Measurements from ENCODE around the gene EMILIN2. TPM values are rescaled to one million over a fixed set of nuclear protein-coding genes. Genes with fewer than 3 reads are reported as not detected.
A peak's percentile ranks its signal among the peaks of the same experiment; 100 is the strongest.

The EMILIN2 gene
- total and polyA plus RNA-seq, 9 of the 15 experiments (the other 6 are each of a cell fraction or from before 2014, with no cell fraction given): 0.01 to 0.40 (median 0.19) TPM

DNA sequence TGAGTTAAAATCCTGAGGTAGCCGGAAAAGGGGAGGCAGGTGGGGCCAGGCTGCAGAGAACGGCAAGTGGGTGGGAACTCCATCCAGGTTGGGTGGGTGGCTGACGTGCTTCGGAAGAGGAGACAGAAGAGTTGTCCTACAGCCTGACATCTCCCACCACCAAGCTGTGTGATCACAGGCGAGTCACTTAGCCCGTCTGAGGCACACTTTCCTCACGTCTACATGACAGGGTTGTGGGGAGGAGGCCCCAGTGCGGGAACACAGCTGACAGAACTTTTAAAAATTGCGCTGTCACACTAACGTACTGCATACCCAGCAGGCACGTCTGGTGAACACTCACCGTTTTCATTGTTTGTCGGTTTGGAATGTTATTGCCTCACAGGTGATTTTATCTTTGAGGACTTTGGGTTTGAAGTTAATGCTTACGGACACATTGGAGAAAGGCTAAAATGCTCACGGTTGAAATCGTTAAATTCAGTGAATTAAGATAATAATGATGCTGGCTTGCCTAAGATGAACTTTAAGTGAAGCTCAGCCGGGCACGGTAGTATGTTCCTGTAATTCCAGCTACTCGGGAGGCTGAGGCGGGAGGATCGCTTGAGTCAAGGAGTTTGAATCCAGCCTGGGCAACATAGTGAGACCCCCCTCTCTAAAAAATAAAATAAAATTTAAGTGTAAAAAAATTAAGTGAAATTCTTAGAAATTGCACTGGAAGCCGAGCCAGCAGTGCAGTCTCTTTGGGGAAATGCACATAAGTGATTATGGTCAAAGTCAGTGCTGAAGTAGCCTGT, 8.9 kb downstream of the EMILIN2 start (continued):
- no peak for TF ChIP-seq CBX8 (IDR thresholded peaks at IDR 0.05; ENCODE audit: borderline replicate concordance, extremely low read depth, low read depth, low read length, poor library complexity, severe bottlenecking)
- TF ChIP-seq KDM4B (IDR thresholded peaks at IDR 0.05; ENCODE audit: borderline replicate concordance in 2 of 2, low read depth in 1 of 2): no peak
- TF ChIP-seq MBD2 (IDR thresholded peaks at IDR 0.05; ENCODE audit: borderline replicate concordance, low read depth): no peak
- TF ChIP-seq MAFG (tag; conservative IDR thresholded peaks at IDR 0.05): peak; percentile 44; the same call in 1 of the 2 replicates
- TF ChIP-seq, protein P1, sequence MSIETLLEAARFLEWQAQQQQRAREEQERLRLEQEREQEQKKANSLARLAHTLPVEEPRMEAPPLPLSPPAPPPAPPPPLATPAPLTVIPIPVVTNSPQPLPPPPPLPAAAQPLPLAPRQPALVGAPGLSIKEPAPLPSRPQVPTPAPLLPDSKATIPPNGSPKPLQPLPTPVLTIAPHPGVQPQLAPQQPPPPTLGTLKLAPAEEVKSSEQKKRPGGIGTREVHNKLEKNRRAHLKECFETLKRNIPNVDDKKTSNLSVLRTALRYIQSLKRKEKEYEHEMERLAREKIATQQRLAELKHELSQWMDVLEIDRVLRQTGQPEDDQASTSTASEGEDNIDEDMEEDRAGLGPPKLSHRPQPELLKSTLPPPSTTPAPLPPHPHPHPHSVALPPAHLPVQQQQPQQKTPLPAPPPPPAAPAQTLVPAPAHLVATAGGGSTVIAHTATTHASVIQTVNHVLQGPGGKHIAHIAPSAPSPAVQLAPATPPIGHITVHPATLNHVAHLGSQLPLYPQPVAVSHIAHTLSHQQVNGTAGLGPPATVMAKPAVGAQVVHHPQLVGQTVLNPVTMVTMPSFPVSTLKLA (conservative IDR thresholded peaks at IDR 0.05): 0 out of 4 replicates have a peak, but pooled peaks have one; percentile 15 to 42
- TF ChIP-seq RBM15 (IDR thresholded peaks at IDR 0.05; ENCODE audit: insufficient read depth, low read length): no peak
- TF ChIP-seq, protein P2, sequence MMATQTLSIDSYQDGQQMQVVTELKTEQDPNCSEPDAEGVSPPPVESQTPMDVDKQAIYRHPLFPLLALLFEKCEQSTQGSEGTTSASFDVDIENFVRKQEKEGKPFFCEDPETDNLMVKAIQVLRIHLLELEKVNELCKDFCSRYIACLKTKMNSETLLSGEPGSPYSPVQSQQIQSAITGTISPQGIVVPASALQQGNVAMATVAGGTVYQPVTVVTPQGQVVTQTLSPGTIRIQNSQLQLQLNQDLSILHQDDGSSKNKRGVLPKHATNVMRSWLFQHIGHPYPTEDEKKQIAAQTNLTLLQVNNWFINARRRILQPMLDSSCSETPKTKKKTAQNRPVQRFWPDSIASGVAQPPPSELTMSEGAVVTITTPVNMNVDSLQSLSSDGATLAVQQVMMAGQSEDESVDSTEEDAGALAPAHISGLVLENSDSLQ (IDR thresholded peaks at IDR 0.05): no peak; the same call in 1 of the 2 replicates
- peak; percentile 41 for TF ChIP-seq ARID1B (IDR thresholded peaks at IDR 0.05)
- no peak for TF ChIP-seq RCOR1 (IDR thresholded peaks at IDR 0.05; ENCODE audit: borderline replicate concordance in 1 of 2, low read depth in 2 of 2, low read length in 2 of 2)
- no peak for TF ChIP-seq MEF2A (IDR thresholded peaks at IDR 0.05; ENCODE audit: control insufficient read depth, low read depth, low read length)
- peak in 1 of 2 experiments; percentile 57; a peak in 2 of 4 replicates for TF ChIP-seq TRIM24 (IDR thresholded peaks at IDR 0.05)
- TF ChIP-seq, protein P3, sequence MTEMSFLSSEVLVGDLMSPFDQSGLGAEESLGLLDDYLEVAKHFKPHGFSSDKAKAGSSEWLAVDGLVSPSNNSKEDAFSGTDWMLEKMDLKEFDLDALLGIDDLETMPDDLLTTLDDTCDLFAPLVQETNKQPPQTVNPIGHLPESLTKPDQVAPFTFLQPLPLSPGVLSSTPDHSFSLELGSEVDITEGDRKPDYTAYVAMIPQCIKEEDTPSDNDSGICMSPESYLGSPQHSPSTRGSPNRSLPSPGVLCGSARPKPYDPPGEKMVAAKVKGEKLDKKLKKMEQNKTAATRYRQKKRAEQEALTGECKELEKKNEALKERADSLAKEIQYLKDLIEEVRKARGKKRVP (CRISPR knock-in tag; IDR thresholded peaks at IDR 0.05): no peak
- TF ChIP-seq RNF2 (IDR thresholded peaks at IDR 0.05): no peak
- 0 out of 2 replicates have a peak, but pooled peaks have one; percentile 13 for TF ChIP-seq TCF3 (CRISPR knock-in tag; IDR thresholded peaks at IDR 0.05)
- no peak for TF ChIP-seq POLR2H (tag; IDR thresholded peaks at IDR 0.05; ENCODE audit: low read depth)
- TF ChIP-seq, protein P4, sequence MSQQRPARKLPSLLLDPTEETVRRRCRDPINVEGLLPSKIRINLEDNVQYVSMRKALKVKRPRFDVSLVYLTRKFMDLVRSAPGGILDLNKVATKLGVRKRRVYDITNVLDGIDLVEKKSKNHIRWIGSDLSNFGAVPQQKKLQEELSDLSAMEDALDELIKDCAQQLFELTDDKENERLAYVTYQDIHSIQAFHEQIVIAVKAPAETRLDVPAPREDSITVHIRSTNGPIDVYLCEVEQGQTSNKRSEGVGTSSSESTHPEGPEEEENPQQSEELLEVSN (IDR thresholded peaks at IDR 0.05; ENCODE audit: borderline replicate concordance in 1 of 2, extremely low read depth in 1 of 2, insufficient read depth in 1 of 2, insufficient read length in 1 of 2, low read depth in 1 of 2, low read length in 1 of 2, poor library complexity in 1 of 2, severe bottlenecking in 1 of 2): peak in 1 of 2 experiments; percentile 19
- peak; percentile 85 for TF ChIP-seq NFE2 (IDR thresholded peaks at IDR 0.05; ENCODE audit: low read depth)
- TF ChIP-seq STAG1 (CRISPR knock-in tag; IDR thresholded peaks at IDR 0.05; ENCODE audit: borderline replicate concordance): no peak
- 0 out of 4 replicates have a peak, but pooled peaks of 1 of the 2 experiments have one; percentile 49 for TF ChIP-seq TEAD1 (CRISPR knock-in tag; IDR thresholded peaks at IDR 0.05)
